Measurements from ENCODE around the gene NUBP2.

- TF ChIP-seq, protein P1, sequence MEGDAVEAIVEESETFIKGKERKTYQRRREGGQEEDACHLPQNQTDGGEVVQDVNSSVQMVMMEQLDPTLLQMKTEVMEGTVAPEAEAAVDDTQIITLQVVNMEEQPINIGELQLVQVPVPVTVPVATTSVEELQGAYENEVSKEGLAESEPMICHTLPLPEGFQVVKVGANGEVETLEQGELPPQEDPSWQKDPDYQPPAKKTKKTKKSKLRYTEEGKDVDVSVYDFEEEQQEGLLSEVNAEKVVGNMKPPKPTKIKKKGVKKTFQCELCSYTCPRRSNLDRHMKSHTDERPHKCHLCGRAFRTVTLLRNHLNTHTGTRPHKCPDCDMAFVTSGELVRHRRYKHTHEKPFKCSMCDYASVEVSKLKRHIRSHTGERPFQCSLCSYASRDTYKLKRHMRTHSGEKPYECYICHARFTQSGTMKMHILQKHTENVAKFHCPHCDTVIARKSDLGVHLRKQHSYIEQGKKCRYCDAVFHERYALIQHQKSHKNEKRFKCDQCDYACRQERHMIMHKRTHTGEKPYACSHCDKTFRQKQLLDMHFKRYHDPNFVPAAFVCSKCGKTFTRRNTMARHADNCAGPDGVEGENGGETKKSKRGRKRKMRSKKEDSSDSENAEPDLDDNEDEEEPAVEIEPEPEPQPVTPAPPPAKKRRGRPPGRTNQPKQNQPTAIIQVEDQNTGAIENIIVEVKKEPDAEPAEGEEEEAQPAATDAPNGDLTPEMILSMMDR (IDR thresholded peaks at IDR 0.05) = no peak
- TF ChIP-seq POLR2A (IDR thresholded peaks at IDR 0.05) (no peak), POLR2AphosphoS5 (IDR thresholded peaks at IDR 0.05) (no peak)
Measured at GRCh38 chr16:1788095-1788707, 5.4 kb downstream of the NUBP2 start.

Data from breast epithelium (tissue), 3 donors.